HG03460 (cell line): ENCODE data around the gene PODN.

ENCODE experiments used
- ATAC-seq: cut with Tn5 transposase; IDR thresholded peaks from one replicate; pipeline ENCODE4 v1.9.1; 2021; ENCODE audit not compliant: unreplicated experiment

PODN gene

DNA sequence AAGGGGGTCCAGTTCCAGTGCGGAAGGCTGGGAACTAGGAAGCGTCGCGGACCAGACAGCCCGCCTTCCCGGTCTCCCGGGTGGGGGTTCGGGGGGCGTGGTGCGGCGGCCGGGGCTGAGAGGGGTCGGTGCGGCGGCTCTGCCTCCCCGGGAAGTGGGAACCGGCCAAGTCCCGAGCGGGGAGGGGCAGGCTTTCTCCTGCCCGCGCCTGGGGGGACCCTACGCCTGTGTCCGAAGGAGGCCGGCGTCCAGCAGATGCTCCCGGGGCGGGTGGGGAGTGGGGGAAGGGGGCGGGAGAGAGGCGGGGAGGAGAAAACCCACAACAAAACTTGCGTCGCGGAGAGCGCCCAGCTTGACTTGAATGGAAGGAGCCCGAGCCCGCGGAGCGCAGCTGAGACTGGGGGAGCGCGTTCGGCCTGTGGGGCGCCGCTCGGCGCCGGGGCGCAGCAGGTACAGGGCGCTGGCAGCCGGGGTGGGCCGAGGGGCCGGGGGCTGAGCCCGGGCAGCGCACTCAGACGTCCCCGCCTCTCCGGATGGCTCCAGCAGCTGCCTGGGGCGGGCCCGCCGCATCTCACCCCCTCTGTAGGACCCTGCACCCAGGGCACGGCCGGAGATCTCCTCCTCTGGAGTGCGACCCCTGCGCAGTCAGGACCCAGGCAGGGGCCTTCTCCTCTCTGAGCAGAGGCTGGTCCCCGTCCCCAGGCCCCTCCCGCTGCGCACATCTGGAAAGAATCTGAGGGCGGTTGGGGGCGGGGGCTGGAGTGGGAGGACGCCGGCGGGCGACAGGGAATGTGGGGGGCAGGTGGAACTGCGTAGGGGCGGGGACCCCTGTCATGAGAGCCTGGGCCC lies at the start of gene PODN:
Gene PODN (plus strand): TSS at position 355 of the 849 bp plus-strand sequence. CDS start 7,643 bp downstream, outside the sequence.
- ATAC-seq: no peak

DNA sequence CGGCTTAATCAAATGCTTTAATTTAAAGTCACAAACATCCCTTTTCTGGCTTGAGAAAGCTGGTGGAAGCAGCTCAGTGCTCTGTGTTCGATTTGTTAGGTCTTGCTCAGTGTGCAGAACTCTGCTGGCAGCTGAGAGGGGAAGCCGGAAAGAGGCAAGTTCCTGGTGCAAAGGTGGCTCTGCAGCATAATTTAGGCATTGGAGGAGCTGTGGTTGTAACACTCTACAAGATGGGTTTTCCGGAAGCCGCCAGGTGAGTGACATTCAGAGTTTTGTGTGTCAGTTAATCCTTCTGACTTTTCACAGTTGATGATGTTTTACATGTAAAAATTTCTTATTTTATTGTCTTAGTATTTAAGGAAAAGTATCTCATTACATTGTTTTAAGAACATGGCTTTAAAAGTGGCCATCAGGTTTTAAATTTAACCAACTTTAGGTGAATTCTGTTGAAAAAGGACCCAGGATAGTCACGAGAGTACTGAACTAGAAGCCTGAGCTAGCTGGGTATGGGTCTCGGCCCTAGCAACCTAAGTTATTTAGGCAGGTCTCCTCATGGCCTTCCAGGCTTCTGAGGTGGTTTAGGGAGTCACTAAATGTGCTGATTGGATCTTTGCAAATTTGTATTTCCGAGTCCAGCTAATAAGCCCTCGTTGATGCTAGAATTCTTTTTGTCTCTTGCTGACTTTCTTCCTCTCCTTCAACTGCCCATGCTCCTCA lies 47.1 kb upstream of the PODN start:
- ATAC-seq: peak; percentile 85

DNA sequence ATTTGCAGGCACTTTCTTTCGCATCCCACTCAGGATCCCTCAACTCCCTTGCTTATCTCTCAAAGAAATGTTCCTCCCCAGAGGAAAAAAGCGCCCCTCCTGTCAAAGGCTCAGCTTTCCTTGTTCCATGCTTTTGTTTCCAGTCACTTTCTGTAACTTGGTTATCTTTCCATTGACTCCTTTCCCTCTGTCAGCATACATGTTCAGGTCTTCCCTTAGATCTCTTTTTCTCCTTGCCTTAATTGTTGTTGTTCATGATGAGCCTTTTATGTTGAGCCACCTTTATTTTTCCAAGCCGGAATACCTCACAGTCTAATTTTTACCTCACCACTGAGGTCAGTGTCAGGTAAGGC lies 46.5 kb upstream of the PODN start:
- no peak for ATAC-seq

DNA sequence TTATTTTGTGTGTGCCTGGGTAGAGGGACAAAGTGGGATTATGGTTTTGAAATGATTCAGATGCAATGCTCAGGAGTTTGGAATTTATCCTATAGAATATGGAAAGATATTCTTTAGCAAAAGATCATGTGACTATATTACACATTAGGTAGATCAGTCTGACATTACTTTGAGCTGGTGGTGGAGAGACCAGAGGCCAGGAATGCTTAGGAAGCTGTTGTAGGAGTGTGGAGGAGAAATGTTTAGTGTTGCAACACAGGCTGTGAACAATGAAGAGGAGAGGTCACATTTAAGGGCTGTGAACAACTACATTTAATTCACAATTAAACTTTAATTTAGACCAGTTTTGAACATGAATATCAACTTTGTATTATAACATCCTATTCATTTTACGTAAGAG lies 45.3 kb upstream of the PODN start:
- ATAC-seq: no peak

GRCh38 chr1:53020588-53020987 lies 41.4 kb upstream of the PODN start:
- no peak for ATAC-seq

DNA sequence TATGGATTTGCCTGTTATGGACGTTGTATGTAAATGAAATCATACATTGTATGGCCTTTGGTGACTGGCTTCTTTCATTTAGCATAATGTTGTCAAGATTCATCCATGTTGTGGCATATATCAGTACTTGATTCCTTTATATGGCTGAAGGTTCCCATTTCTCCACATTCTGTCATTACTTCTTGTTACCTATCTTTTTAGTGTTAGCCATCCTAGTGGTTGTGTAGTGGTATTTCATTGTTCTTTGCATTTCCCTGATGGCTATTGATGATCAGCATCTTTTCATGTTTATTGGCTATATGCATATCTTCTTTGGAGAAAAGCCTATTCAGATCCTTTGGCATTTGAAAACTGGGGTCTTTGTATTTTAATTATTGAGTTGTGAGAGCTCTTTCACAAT lies 39.8 kb upstream of the PODN start:
- ATAC-seq: no peak

GRCh38 chr1:53023546-53023945 lies 38.5 kb upstream of the PODN start:
- ATAC-seq: no peak

- ATAC-seq: no peak
Measured at GRCh38 chr1:53024117-53024516, 37.9 kb upstream of the PODN start.

DNA sequence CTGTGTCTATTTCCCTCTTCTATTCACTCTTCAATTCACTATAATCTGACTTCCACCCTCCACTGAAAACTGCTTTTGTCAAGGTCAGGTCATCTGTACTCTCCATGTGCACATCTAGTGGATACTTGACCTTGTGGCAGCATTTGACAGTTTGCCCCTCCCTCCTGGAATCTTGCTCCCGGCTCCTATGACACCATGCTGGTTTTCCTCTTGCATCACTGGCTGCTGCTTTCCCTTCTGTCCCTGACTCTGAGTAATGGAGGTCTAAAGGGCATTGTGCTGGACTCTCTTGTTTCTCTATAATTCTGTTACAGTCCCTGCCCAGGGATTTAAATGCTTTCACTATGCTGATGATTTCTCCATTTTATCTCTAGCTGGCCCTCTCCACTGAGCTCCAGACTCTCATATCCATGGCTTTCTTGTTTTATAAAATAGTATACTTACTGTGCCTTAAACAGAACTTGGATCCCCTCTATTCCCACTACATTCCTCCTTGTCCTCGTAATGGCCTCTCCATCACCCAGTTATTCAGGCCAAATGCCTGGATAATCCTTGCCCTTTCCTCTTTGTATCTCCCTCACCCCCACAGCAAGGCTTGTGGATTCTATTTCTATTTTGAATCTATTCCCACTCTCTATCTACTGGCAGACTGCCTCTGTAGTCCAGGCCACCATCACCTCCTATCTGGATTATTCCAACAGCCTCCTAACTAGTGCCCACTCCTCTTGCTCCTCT lies 36.8 kb upstream of the PODN start:
- no peak for ATAC-seq

DNA sequence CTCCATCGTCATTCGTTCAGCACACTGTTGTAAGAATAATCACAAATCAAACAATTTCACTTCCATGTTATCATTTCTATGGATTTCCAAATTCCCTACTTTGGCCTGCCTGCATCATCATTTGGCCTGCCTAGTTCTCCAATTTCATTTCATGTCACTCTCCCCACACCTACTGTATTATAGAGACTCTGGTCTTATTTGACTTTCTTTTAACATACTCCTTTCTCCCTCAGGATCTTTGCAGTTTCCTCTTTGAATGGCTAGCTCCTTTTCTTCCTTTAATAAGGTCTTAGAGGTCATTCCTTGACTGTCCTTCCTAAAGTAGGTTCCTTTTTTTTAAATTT lies 36.3 kb upstream of the PODN start:
- no peak for ATAC-seq

DNA sequence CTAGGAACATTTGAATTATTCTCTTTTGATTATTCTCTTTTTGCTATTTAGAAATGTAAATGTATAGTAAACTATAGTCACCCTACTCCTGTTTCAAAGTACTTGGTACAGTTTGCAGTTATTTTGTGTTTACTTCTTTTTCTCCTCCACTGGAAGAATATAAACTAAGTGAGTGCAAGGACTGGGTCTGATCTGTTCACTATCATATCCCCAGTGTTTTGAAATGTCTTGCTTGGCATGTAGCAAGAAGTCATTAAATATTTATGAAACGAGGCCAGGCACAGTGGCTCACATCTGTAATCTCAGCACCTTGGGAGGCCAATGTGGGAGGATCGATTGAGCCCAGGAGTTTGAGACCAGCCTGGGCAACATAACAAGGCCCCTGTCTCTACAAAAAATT lies 35.8 kb upstream of the PODN start:
- no peak for ATAC-seq

GRCh38 chr1:53031732-53032131 lies 30.3 kb upstream of the PODN start:
- no peak for ATAC-seq

DNA sequence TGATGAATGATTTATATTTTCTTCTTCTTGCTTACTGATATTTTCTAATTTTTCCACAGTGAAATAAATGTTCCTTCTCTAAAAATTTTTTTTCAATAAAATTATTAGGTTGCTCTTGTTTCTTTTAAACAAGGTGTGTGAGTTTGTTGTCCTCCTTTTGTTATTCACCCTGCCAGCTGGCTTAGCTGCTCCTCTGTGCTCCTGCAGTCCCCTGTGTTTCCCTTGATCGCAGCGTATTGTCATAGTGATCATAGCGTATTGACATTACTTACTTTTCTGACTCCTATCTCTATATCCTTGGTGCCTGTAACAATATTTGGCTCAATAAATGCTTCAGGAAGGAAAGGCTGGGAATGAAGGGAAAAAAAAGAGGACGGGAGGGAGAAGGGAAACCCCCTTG lies 24.9 kb upstream of the PODN start:
- no peak for ATAC-seq

- no peak for ATAC-seq
Measured at GRCh38 chr1:53038566-53038965, 23.4 kb upstream of the PODN start.

GRCh38 chr1:53043271-53043670 lies 18.7 kb upstream of the PODN start:
- no peak for ATAC-seq

DNA sequence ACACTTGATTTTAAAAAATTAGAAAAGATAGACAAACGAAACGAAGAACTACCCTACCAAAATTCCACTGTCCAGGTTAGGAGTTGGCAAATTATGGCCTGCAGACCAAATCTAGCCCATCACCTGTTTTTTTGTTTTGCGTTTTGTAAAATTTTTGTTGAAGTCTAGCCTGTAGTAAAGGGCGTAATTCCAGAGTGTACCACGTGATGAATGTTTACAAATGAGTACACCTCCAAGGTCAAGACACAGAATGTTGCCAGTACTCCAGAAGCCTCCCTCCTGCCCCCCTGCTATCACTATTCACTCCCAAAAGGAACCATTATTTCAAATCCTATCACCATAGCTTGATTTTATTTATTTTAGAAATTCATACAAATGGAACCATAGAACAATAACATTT lies 17.1 kb upstream of the PODN start:
- ATAC-seq: no peak

GRCh38 chr1:53046930-53047329 lies 15.1 kb upstream of the PODN start:
- no peak for ATAC-seq

GRCh38 chr1:53047737-53048736 lies 14.0 kb upstream of the PODN start:
- ATAC-seq: no peak

DNA sequence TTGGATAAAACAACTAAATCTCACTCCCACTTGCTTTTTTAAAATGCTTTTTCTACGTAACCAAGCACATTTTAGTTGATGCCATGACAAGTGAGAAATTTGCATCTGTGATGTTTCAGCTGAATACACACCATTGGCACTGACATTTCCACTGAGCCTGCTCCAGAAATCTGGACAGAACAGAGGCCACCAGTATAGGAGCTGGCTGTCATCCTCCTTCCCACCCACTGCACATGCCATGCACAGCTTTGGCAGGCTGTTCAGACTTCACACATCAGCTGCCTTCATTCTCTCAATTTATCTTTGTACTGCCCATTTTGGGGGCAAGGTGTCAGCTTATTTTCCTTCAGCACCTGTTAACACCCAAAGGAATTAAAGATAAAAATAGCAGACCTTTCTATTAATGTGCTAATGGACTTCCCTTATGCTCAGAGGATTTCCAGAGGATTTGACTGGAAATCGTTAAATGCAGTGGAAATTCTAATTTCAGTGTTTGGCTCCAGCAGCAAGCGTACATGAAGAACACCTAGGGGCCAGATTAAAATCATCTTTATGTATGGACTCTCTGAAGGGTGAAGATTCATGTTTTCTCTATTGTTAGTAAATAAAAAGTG lies 12.9 kb upstream of the PODN start:
- ATAC-seq: no peak

GRCh38 chr1:53049574-53049967 lies 12.4 kb upstream of the PODN start:
- ATAC-seq: no peak
